DND-41 (cell line): ENCODE results near the gene SPPL3.

ENCODE experiments used
- ATAC-seq: fragments of 200-7000 bp; cut with Tn5 transposase; 3 replicates; pipeline ENCODE4 v1.9.1; 2021; ENCODE audit warnings: low read depth; ENCODE audit not compliant: insufficient read depth
- DNase-seq: peaks from one replicate; pipeline ENCODE4 v3.0.0-alpha.2; 2020
- H2AFZ ChIP-seq: 2 replicates; pipeline ENCODE4 v1.6.0; 2012; ENCODE audit warnings: low read depth, low read length
- H3K27ac ChIP-seq: 2 replicates; pipeline ENCODE4 v1.5.1; 2012; ENCODE audit warnings: low read length, inconsistent platforms
- H3K27me3 ChIP-seq: fragments of 200-600 bp; sonication (generic); 2 replicates; pipeline ENCODE4 v1.6.0; 2012; ENCODE audit warnings: low read length, mild to moderate bottlenecking, inconsistent platforms; ENCODE audit not compliant: insufficient read depth, poor library complexity
- H3K36me3 ChIP-seq: 2 replicates; pipeline ENCODE4 v1.5.1; 2012; ENCODE audit warnings: low read length, inconsistent platforms; ENCODE audit not compliant: insufficient read depth
- H3K4me1 ChIP-seq: 2 replicates; pipeline ENCODE4 v1.5.1; 2012; ENCODE audit warnings: mild to moderate bottlenecking, low read length; ENCODE audit not compliant: insufficient read depth
- H3K4me2 ChIP-seq: 2 replicates; pipeline ENCODE4 v1.6.0; 2012; ENCODE audit warnings: mild to moderate bottlenecking, moderate library complexity, low read length, inconsistent platforms; ENCODE audit not compliant: insufficient read depth
- H3K4me3 ChIP-seq, 2 experiments: fragments of 200-600 bp in 1 of 2; shearing (Covaris generic) in 1 of 2; 2 replicates each; pipeline ENCODE4 v1.5.1; 2012 to 2016; ENCODE audit warnings: inconsistent platforms in 2 of 2, low read length in 2 of 2, mild to moderate bottlenecking in 2 of 2, low read depth in 1 of 2, moderate library complexity in 1 of 2
- H3K79me2 ChIP-seq: 2 replicates; pipeline ENCODE4 v1.6.0; 2012; ENCODE audit warnings: low read length, inconsistent platforms; ENCODE audit not compliant: insufficient read depth
- H3K9ac ChIP-seq: 2 replicates; pipeline ENCODE4 v1.6.0; 2012; ENCODE audit warnings: low read depth, mild to moderate bottlenecking, inconsistent platforms, low read length, moderate library complexity
- H3K9me3 ChIP-seq: 2 replicates; pipeline ENCODE4 v1.5.1; 2012; ENCODE audit warnings: low read length, moderate library complexity, mild to moderate bottlenecking, inconsistent platforms; ENCODE audit not compliant: insufficient read depth, severe bottlenecking
- H4K20me1 ChIP-seq: 2 replicates; pipeline ENCODE4 v1.6.0; 2012; ENCODE audit warnings: low read length; ENCODE audit not compliant: insufficient read depth
- EZH2 ChIP-seq: IDR thresholded peaks from 3 replicates; pipeline ENCODE4 v1.6.1; 2012; ENCODE audit warnings: borderline replicate concordance, low read depth, mild to moderate bottlenecking, moderate library complexity, low read length, inconsistent platforms; ENCODE audit not compliant: severe bottlenecking
- TF ChIP-seq, protein P1 (sequence below): IDR thresholded peaks from 2 replicates; pipeline ENCODE4 v1.5.1; 2012; ENCODE audit warnings: borderline replicate concordance, low read length, moderate library complexity, mild to moderate bottlenecking; ENCODE audit not compliant: poor library complexity, severe bottlenecking; ENCODE audit errors: extremely low read depth

Gene SPPL3

DNA sequence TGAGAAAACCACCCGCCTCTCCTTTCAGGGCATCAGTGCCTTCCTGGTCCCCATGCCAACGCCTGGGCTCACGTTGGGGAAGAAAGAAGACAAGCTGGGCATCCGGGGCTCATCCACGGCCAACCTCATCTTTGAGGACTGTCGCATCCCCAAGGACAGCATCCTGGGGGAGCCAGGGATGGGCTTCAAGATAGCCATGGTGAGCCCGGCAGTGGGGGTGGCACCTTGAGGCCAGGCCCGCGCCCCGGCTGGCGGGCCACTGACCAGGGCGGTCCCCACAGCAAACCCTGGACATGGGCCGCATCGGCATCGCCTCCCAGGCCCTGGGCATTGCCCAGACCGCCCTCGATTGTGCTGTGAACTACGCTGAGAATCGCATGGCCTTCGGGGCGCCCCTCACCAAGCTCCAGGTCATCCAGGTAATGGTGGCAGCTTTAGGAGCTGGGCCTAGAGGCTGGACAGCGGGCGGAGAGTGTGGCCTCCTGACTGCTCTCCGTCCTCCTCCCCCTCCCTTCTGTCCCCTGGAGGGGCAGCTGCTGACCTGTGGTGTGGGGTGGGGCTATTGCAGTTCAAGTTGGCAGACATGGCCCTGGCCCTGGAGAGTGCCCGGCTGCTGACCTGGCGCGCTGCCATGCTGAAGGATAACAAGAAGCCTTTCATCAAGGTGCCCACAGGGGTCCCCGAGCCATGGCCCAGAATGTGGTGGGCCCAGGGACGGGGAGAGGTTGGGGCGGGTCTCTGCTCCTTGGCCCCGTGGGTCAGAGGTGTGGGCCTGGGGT lies 165.7 kb downstream of the SPPL3 start:
- Histone ChIP-seq H3K36me3 (peaks cover 15% of the 10 kb centered on the region; the same call in 1 of the 2 replicates), H3K4me1 (no peaks in the 10 kb centered on the region), H3K4me2 (no peak overlapping the region), H2AFZ (no peak overlapping the region), H3K79me2 (no peaks in the 10 kb centered on the region), H3K27me3 (no peaks in the 10 kb centered on the region), H3K9me3 (no peaks in the 10 kb centered on the region), H3K27ac (no peak overlapping the region), H4K20me1 (no peaks in the 10 kb centered on the region), H3K9ac (no peak overlapping the region), H3K4me3 (no peak overlapping the region)
- DNase-seq = no peak
- TF ChIP-seq, protein P1, sequence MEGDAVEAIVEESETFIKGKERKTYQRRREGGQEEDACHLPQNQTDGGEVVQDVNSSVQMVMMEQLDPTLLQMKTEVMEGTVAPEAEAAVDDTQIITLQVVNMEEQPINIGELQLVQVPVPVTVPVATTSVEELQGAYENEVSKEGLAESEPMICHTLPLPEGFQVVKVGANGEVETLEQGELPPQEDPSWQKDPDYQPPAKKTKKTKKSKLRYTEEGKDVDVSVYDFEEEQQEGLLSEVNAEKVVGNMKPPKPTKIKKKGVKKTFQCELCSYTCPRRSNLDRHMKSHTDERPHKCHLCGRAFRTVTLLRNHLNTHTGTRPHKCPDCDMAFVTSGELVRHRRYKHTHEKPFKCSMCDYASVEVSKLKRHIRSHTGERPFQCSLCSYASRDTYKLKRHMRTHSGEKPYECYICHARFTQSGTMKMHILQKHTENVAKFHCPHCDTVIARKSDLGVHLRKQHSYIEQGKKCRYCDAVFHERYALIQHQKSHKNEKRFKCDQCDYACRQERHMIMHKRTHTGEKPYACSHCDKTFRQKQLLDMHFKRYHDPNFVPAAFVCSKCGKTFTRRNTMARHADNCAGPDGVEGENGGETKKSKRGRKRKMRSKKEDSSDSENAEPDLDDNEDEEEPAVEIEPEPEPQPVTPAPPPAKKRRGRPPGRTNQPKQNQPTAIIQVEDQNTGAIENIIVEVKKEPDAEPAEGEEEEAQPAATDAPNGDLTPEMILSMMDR = no peak
- TF ChIP-seq EZH2 = no peak
- ATAC-seq = no peak

DNA sequence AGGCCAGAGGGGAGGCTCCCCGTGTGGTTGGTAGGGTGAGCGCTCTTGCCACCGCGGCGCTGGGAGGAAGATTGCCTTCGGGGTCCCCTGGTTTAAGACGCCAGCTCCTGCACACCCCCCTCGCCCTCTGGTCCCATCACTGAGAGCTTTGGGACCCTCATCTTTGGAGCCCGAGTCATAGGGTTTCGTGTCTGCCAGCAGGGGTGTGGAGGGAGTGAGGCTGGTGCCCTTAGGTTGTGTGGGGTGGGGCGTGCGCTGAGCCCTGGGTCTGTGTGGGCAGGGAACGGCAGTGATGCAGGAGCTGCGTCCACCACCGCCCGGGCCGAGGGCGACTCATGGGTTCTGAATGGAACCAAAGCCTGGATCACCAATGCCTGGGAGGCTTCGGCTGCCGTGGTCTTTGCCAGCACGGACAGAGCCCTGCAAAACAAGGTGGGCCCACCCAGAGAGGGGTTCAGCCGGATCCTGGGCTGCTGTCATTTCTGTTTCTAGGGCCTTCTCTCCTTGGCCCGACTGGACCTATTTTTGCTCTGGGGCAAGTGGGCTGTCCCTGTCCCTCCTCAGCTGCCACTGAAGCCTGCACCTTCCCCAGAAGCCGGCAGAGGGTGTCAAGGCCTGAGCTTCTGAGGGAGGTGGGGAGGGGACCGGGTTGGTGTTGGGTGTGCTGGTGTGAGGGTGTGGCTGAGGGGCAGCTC lies 166.5 kb downstream of the SPPL3 start:
- ATAC-seq (no peak), DNase-seq (no peak)
- no peaks in the 10 kb centered on the region for H3K79me2 ChIP-seq
- H3K4me1 ChIP-seq = no peaks in the 10 kb centered on the region
- H3K27ac ChIP-seq = no peak overlapping the region
- no peak overlapping the region for H3K4me2 ChIP-seq
- H3K4me3 ChIP-seq = no peak overlapping the region
- TF ChIP-seq, protein P1 = no peak
- no peak for TF ChIP-seq EZH2
- H3K9ac ChIP-seq = no peak overlapping the region
- no peaks in the 10 kb centered on the region for H4K20me1 ChIP-seq
- peaks cover 15% of the 10 kb centered on the region; the same call in 1 of the 2 replicates for H3K36me3 ChIP-seq
- no peaks in the 10 kb centered on the region for H3K27me3 ChIP-seq
- H3K9me3 ChIP-seq = no peaks in the 10 kb centered on the region
- H2AFZ ChIP-seq = no peak overlapping the region

GRCh38 chr12:120736404-120737331 lies 167.5 kb downstream of the SPPL3 start:
- Histone ChIP-seq H3K4me3 (no peak overlapping the region), H3K4me2 (no peak overlapping the region), H3K9ac (no peak overlapping the region), H3K9me3 (no peaks in the 10 kb centered on the region), H3K4me1 (no peaks in the 10 kb centered on the region), H3K36me3 (peaks cover 15% of the 10 kb centered on the region; the same call in 1 of the 2 replicates), H3K27ac (no peak overlapping the region), H4K20me1 (no peaks in the 10 kb centered on the region), H2AFZ (no peak overlapping the region), H3K79me2 (no peaks in the 10 kb centered on the region), H3K27me3 (no peaks in the 10 kb centered on the region)
- DNase-seq = no peak
- ATAC-seq = no peak
- TF ChIP-seq, protein P1 = no peak
- TF ChIP-seq EZH2 = no peak
